HG02884 (cell line): Measurements from ENCODE around the gene C1D.

Source experiments
- ATAC-seq: cut with Tn5 transposase; IDR thresholded peaks from one replicate; pipeline ENCODE4 v1.9.1; 2021; ENCODE audit warnings: mild to moderate bottlenecking, moderate library complexity; ENCODE audit not compliant: unreplicated experiment

The C1D gene

GRCh38 chr2:68059784-68060525, 2.8 kb downstream of the C1D start:
- no peak for ATAC-seq

- ATAC-seq, result no peak
Observed at GRCh38 chr2:68057658-68058396, 5.0 kb downstream of the C1D start.

GRCh38 chr2:68052717-68053422, 9.9 kb downstream of the C1D start:
- ATAC-seq, result no peak

- no peak for ATAC-seq
Observed at GRCh38 chr2:68050353-68050752, 12.5 kb downstream of the C1D start.

GRCh38 chr2:68046642-68047240, 16.1 kb downstream of the C1D start:
- ATAC-seq, result no peak

- ATAC-seq, result no peak
Observed at GRCh38 chr2:68046224-68046623, 16.6 kb downstream of the C1D start.

- no peak for ATAC-seq
Observed at GRCh38 chr2:68045342-68045741, 17.5 kb downstream of the C1D start.

GRCh38 chr2:68044099-68044498, 18.7 kb downstream of the C1D start:
- ATAC-seq, result no peak

- no peak for ATAC-seq
Observed at GRCh38 chr2:68043695-68044094, 19.1 kb downstream of the C1D start.

- ATAC-seq, result no peak
Observed at GRCh38 chr2:68043032-68043431, 19.8 kb downstream of the C1D start.

GRCh38 chr2:68041704-68042245, 21.0 kb downstream of the C1D start:
- no peak for ATAC-seq

- ATAC-seq, result no peak
Observed at GRCh38 chr2:68040078-68040477, 22.7 kb downstream of the C1D start.

- ATAC-seq, result no peak
Observed at GRCh38 chr2:68039317-68039716, 23.5 kb downstream of the C1D start.

- no peak for ATAC-seq
Observed at GRCh38 chr2:68032702-68033101, 30.1 kb downstream of the C1D start.

GRCh38 chr2:68031542-68032160, 31.2 kb downstream of the C1D start:
- ATAC-seq, result peak; percentile 83

- no peak for ATAC-seq
Observed at GRCh38 chr2:68031043-68031442, 31.8 kb downstream of the C1D start.

- ATAC-seq, result no peak
Observed at GRCh38 chr2:68030529-68030928, 32.3 kb downstream of the C1D start.

- ATAC-seq, result no peak
Observed at GRCh38 chr2:68027959-68028358, 34.8 kb downstream of the C1D start.

GRCh38 chr2:68024450-68024849, 38.4 kb downstream of the C1D start:
- no peak for ATAC-seq

- no peak for ATAC-seq
Observed at GRCh38 chr2:68023904-68024303, 38.9 kb downstream of the C1D start.

GRCh38 chr2:68018727-68019126, 44.1 kb downstream of the C1D start:
- no peak for ATAC-seq
